DOHH2 (cell line): ENCODE data around the gene CLSTN1.

Experiments
- H3F3A ChIP-seq: fragments of 200-600 bp; sonication (generic), shearing (Covaris generic); 2 replicates; pipeline ENCODE4 v1.6.0; 2016; ENCODE audit warnings: antibody characterized with exemption, mild to moderate bottlenecking; ENCODE audit not compliant: control insufficient read depth, insufficient read depth
- H3K27ac ChIP-seq: fragments of 200-600 bp; sonication (generic); 2 replicates; pipeline ENCODE4 v1.5.1; 2014; ENCODE audit warnings: low read depth, mild to moderate bottlenecking, low read length, moderate library complexity
- H3K27me3 ChIP-seq: fragments of 200-600 bp; sonication (generic); 2 replicates; pipeline ENCODE4 v1.6.1; 2014; ENCODE audit warnings: mild to moderate bottlenecking, low read length, mixed read lengths; ENCODE audit not compliant: control insufficient read depth
- H3K36me3 ChIP-seq: fragments of 200-600 bp; sonication (generic); 2 replicates; pipeline ENCODE4 v1.6.1; 2014; ENCODE audit warnings: mild to moderate bottlenecking, low read length, moderate library complexity, mixed read lengths; ENCODE audit not compliant: control insufficient read depth
- H3K4me1 ChIP-seq: fragments of 200-600 bp; sonication (generic); 2 replicates; pipeline ENCODE4 v1.6.1; 2014; ENCODE audit warnings: mild to moderate bottlenecking, low read length, mixed read lengths; ENCODE audit not compliant: control insufficient read depth
- H3K4me2 ChIP-seq: fragments of 200-600 bp; sonication (generic); 2 replicates; pipeline ENCODE4 v1.6.0; 2014; ENCODE audit warnings: mild to moderate bottlenecking, low read length, moderate library complexity
- H3K4me3 ChIP-seq: fragments of 200-600 bp; sonication (generic); 2 replicates; pipeline ENCODE4 v1.5.1; 2014; ENCODE audit warnings: mild to moderate bottlenecking, low read length, mixed read lengths
- H3K79me2 ChIP-seq: fragments of 200-600 bp; sonication (generic); 2 replicates; pipeline ENCODE4 v1.6.1; 2014; ENCODE audit warnings: mild to moderate bottlenecking, low read length, mixed read lengths; ENCODE audit not compliant: control insufficient read depth
- H3K9me2 ChIP-seq: fragments of 200-600 bp; sonication (generic); replicated peaks from 2 replicates; pipeline ENCODE4 v1.6.1; 2014; ENCODE audit warnings: mild to moderate bottlenecking, low read length, mixed read lengths; ENCODE audit not compliant: control insufficient read depth
- H3K9me3 ChIP-seq: fragments of 200-600 bp; sonication (generic); 2 replicates; pipeline ENCODE4 v1.6.1; 2014; ENCODE audit warnings: antibody characterized with exemption, low read length, mixed read lengths; ENCODE audit not compliant: control insufficient read depth, insufficient read depth
- H4K20me1 ChIP-seq: fragments of 200-600 bp; sonication (generic); 2 replicates; pipeline ENCODE4 v1.6.0; 2014; ENCODE audit warnings: low read depth, mild to moderate bottlenecking, antibody characterized with exemption, low read length, moderate library complexity; ENCODE audit not compliant: control insufficient read depth, insufficient read depth
- CTCF ChIP-seq: fragments of 200-600 bp; sonication (generic); IDR thresholded peaks from one replicate; pipeline ENCODE4 v1.5.1; 2014; ENCODE audit warnings: antibody characterized with exemption, mild to moderate bottlenecking, low read depth, low read length; ENCODE audit not compliant: poor library complexity, severe bottlenecking
- EZH2phosphoT487 ChIP-seq: fragments of 200-600 bp; sonication (generic); IDR thresholded peaks from 2 replicates; pipeline ENCODE4 v1.6.1; 2017; ENCODE audit warnings: borderline replicate concordance, mild to moderate bottlenecking, antibody characterized with exemption, low read length, moderate library complexity, mixed read lengths

The CLSTN1 gene

GRCh38 chr1:9688599-9688998 lies 135.2 kb downstream of the CLSTN1 start:
- Histone ChIP-seq H3K79me2 (peaks cover 50% of the 10 kb centered on the region), H4K20me1 (peaks cover 19% of the 10 kb centered on the region), H3K36me3 (peaks cover 8% of the 10 kb centered on the region; the same call in 1 of the 2 replicates)

GRCh38 chr1:9687874-9688582 lies 135.7 kb downstream of the CLSTN1 start:
- TF ChIP-seq CTCF (no peak), EZH2phosphoT487 (no peak)
- peak overlapping the region; percentile 77 for H3K4me3 ChIP-seq
- peak overlapping the region; percentile 81 for H3K4me2 ChIP-seq
- peaks cover 53% of the 10 kb centered on the region for H3K79me2 ChIP-seq
- peaks cover 20% of the 10 kb centered on the region for H3F3A ChIP-seq
- no peak overlapping the region for H3K27ac ChIP-seq
- 0 out of 2 replicates have a peak, but pooled peaks cover 4% of the 10 kb centered on the region for H3K27me3 ChIP-seq
- H3K9me2 ChIP-seq: no peaks in the 10 kb centered on the region
- peaks cover 8% of the 10 kb centered on the region; the same call in 1 of the 2 replicates for H3K36me3 ChIP-seq
- peaks cover 45% of the 10 kb centered on the region for H3K4me1 ChIP-seq
- peaks cover 19% of the 10 kb centered on the region for H4K20me1 ChIP-seq
- no peaks in the 10 kb centered on the region for H3K9me3 ChIP-seq

More at GRCh38 chr1:9688599-9688998, 135.2 kb downstream of the CLSTN1 start:
- H3K27ac ChIP-seq: no peak overlapping the region
- TF ChIP-seq EZH2phosphoT487: no peak
- TF ChIP-seq CTCF: no peak
- H3K9me2 ChIP-seq: no peaks in the 10 kb centered on the region
- peaks cover 45% of the 10 kb centered on the region for H3K4me1 ChIP-seq
- no peaks in the 10 kb centered on the region for H3K9me3 ChIP-seq
- H3K4me2 ChIP-seq: peak overlapping the region; percentile 81
- H3K27me3 ChIP-seq: 0 out of 2 replicates have a peak, but pooled peaks cover 4% of the 10 kb centered on the region
- peak overlapping the region; percentile 77 for H3K4me3 ChIP-seq
- H3F3A ChIP-seq: peaks cover 20% of the 10 kb centered on the region

- H3K79me2 ChIP-seq: peaks cover 58% of the 10 kb centered on the region
- 0 out of 2 replicates have a peak, but pooled peaks cover 4% of the 10 kb centered on the region for H3K27me3 ChIP-seq
- H4K20me1 ChIP-seq: peaks cover 19% of the 10 kb centered on the region
- peaks cover 20% of the 10 kb centered on the region for H3F3A ChIP-seq
- no peaks in the 10 kb centered on the region for H3K9me2 ChIP-seq
- peak overlapping the region; percentile 77 for H3K4me3 ChIP-seq
- TF ChIP-seq CTCF: peak; percentile 34
- no peak for TF ChIP-seq EZH2phosphoT487
- peak overlapping the region; percentile 29; the same call in 1 of the 2 replicates for H3K27ac ChIP-seq
- H3K36me3 ChIP-seq: peaks cover 8% of the 10 kb centered on the region; the same call in 1 of the 2 replicates
- peaks cover 45% of the 10 kb centered on the region for H3K4me1 ChIP-seq
- H3K9me3 ChIP-seq: no peaks in the 10 kb centered on the region
- H3K4me2 ChIP-seq: peak overlapping the region; percentile 81
Observed at GRCh38 chr1:9687120-9687873, 136.5 kb downstream of the CLSTN1 start.
